GM15510 (cell line): ENCODE data around the gene GJD3.

Experiments
- POLR2A ChIP-seq: IDR thresholded peaks from 3 replicates; pipeline ENCODE4 v1.6.1; 2011; ENCODE audit warnings: borderline replicate concordance; ENCODE audit not compliant: insufficient read length; ENCODE audit errors: extremely low read depth

Gene GJD3

DNA sequence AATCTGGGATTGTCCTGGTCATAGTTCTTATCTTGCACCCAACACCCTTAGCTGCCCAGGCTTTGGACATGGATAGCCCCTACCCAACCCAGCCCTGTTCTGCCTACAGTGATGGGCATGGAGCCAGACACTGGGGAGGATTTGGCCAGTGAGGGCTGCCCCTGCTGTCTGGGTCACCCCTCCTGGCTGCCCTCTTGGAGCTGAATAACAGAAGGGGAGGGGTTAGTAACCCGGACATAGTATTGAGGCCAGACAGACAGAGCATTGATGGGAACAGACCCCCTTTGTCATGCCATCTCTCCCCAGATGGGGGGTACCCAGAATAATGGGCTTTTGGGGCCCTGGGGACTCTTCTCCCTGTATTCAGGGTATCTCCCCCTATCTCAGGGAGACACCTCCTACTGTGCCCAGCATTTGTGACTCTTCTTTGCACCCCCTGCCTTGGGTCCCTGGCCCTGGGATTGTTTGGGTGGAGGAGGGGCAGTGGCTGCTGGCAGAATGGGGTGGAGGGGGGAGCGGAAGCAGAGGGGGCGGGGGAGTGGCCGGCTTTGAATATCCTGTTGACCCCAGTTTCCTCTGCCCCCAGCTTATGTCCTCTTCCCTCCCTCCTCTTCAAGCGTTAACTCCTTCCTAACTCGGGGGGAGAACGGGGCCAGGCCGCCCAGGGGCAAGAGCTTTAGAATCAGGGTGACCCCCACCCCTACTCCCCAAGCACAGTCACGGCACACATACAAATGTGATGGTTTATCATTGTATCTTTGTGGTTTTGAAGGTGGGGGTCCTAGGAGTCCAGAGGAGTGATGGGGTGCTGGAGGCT is 17.0 kb downstream of the GJD3 start:
- no peak for TF ChIP-seq POLR2A

- no peak for TF ChIP-seq POLR2A
Measured at GRCh38 chr17:40346765-40347158, 17.8 kb downstream of the GJD3 start.

DNA sequence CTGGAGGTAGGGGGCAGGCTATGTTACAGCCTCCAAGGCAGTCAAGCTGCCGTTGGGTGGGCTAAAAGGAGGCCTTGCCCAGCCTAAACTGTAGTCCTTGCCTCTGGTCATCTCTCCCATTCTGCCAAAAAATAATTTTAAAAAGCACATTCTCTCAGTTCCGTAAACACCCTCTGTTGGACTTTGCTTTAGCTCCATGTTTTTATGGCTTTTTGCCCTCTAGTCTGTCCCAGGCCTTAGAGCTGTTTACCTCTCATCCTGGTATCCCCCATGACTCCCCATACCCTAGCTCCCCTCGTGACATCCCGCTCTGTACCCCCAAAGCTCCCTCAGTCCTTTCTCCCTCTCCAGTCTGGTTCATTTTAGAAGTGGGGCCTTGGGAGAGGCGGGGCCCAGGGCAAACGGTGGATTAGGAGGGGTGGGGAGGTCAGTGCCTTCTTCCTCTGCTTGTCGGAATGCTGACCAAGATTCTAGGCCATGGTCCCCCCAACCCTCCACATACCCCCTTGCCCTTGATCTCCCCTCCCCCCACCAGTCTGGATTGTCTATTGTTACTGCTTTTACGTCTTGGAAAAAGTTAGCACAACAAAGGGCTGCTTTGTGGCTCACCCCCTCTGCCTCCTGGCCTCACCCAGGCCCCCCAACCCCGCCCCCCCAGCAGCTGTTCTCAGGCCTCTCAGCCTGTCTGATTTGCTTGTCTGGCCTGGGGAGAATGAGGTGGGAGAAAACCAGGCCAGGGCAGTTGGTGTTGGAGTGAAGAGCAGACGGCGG is 18.4 kb downstream of the GJD3 start:
- no peak for TF ChIP-seq POLR2A

DNA sequence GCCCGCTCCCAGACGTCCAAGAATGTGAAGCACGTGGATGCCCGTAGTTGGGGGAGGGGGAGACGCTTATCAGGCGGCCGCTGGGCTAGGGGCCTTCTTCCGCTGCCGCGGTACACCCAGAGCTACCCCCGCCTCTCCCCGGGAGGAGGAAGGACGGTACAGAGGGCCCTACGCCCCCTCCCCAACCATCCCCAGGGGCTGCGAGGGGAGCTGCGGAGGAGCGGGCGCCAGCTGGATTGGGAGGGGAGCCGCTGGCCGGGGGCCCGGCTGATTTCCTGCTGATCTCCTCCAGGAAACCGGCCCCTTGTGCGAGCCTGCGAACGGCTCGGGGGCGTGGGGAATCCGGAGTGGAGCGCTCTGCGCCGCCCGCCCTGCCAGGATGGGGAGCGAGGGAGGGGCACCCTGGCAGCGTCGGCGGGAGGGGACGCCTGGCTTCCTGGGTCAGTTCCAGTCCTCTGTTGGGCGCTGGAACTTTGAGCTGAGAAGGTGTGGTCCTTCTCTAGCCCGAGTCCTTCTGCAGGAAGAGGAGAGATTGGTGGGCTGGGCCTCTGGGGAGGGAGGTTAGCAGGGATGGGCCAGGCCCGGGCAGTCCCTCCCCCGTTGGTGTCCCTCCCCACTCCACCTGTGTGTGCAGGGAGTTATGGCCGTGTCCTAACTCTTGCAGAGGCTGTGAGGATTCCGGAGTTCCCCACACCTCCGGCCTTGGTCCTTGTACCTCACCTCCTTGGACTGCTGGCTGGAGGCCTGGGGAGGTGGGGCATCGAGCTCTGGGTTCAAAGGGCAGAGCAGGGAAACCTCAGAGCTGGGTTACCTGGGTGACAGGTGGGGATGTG is 19.2 kb downstream of the GJD3 start:
- no peak for TF ChIP-seq POLR2A

DNA sequence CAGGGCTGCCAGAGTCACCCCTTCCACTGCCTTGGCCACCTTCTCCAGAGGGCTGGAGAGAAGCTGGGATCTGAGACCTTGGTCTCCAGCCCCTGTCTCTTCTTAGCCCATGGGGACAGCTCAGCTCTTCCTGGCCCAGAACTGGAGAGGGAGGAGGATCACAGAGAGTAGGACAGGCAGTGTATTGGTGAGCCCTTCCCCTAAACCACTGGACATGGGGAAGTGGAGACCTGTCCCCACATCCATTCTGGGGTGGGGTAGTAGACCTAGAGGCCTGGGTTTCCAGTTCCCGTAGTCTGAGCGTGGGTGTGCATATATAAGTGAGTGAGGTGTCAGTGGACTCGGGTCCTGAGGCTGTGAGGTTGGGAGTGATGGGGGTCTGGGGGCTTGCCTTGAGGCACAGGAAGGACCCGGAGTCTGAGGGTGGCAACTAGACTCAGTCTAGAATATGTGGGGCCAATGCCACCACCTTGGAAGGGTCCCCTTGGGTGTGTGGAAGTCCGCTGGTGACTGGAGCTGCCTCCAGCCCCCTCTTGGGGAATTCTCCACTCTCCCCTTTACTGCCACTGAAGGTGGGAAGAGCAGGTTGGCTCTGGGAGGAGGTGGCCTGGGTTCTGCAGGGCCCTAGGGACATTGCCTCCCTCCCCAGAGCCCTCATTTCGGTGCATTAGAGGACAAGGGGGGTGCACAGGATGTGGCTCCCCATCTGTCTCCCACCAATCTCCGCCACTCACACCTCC is 19.9 kb downstream of the GJD3 start:
- no peak for TF ChIP-seq POLR2A

GRCh38 chr17:40343219-40344119 is 21.1 kb downstream of the GJD3 start:
- TF ChIP-seq POLR2A = no peak

DNA sequence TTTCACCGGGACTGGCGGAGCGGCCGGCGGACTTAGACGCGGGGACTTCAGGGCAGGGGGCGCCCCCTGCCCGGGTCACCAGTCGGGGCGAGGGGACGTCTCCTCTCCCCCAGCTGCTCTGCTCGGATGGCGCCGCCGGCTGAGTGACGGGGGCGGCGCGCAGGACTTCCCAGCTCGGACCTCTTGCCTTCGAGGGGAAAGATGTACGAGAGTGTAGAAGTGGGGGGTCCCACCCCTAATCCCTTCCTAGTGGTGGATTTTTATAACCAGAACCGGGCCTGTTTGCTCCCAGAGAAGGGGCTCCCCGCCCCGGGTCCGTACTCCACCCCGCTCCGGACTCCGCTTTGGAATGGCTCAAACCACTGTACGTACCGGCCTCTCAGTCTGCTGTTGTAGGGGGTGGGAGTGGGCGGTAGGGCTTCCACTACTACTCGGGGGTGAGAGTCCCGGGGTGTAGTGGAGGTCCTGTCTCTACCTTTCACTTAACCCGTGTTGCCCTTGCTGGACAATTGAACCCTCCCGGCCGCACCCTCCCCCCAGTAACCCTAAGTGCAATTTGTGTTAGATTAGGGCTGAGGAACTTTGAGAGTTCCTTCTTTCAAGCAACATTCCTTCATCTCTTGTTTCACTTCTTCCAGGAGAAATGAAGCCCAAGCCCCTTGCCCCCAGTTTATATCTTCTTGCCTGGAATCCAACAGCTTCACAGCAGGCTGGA is 21.9 kb downstream of the GJD3 start:
- no peak for TF ChIP-seq POLR2A

GRCh38 chr17:40341808-40342503 is 22.6 kb downstream of the GJD3 start:
- no peak for TF ChIP-seq POLR2A

DNA sequence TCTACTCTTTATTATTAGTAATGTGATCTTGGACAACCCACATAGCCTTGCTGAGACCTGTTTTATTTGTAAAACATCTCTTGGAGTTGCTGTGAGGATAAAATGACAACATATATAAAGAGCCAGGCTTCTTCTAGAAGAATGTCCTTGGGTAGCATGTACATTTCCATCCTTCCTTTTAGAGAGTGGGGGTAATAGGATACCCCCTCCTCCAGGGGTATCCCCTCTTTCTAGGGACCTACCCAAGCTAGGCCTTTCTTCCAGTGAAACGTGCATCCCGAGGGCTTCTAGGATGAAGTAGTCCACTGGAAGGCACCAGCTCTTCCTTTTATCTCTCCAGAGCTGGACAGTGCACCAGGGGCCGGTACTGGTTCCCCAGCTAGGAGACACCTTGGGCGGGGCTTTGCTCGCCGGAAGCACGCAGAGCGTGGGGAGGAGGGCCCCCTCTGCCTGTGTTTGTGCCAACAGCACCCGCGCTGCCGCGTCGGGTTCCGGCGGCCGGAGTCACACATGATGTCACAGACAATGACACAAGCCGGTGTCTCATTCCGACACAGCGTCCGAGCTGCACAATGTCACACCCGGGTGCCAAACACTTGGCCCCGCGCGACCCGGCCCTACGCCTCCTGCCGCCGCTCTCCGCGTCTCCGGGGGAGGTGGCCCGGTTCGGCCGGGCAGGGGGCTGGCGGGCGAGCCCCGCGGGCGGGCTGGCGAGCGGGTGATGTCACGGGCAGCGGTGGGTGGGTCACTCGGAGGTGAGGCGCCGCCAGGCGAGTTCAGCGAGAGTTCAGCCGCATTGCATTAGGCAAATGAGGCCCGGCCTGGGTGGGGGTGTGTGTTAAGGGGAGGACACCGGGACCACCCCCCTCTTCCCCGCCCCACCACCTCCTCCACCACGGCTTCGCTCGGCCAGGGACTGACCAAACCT is 23.4 kb downstream of the GJD3 start:
- no peak for TF ChIP-seq POLR2A

GRCh38 chr17:40340327-40340726 is 24.2 kb downstream of the GJD3 start:
- TF ChIP-seq POLR2A = no peak

DNA sequence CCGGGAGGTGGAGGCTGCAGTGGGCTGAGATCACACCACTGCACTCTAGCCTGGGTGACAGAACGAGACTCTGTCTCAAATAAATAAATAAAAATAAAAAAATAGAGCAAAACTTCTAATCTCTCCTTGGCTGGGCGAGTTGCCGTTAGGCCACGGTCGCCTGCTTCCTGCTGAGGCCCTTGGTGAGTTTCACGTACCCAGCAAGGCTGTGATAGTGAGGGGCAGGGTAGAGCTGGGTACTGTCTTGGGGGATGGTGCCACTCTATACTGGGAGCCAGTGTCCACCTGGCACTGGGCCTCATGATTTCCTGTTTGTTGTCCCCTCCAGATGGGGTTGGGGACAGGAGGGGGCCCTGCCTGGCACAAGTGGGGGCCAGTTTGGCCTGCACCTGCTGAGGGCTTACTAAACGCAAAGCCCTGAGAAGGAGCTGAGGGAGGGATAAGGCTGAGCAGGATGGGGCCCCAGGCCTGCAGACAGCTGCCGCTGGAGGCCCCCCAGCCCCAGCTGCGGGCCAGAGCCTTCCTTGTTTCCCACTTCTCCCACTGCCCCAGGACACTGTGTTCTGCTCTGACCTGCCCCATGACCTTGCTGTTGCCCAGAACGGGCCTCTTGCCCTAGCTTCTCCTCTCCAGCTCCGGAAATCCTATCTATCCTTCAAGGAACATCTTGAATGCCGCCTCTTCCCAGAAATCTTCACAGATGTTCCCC is 25.4 kb downstream of the GJD3 start:
- TF ChIP-seq POLR2A = no peak

- no peak for TF ChIP-seq POLR2A
Measured at GRCh38 chr17:40338058-40338457, 26.5 kb downstream of the GJD3 start.
